CD4-positive, alpha-beta T cell treated with Interleukin-15 for 1 hour (primary cell): ENCODE data around the gene GPBP1.
"Not testable (repeated sequence)": the region's sequence is repeated elsewhere in the genome, so short reads cannot be mapped to it uniquely, and the experiment has no call there.

ENCODE experiments used
- DNase-seq: peaks from one replicate; pipeline ENCODE4 v3.0.0-alpha.2; 2020

GPBP1 gene

DNA sequence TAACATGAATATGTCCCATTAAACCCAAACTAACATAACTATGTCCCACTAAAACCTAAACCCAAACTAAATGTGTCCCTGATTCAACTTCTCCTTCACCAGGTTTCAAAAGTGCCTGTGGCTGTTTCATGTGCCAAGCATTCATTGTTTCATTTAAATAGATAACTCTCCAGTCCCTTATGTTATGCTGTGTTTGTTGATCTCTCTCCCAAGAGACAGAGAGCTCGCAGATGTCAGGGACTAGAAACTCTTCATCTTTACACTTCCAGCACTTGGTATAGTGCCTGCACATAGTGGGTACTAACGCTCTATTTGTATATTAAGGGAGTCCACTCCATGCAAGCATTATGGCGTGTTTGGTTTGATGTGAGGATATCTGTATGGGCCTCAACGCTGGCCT lies 118.0 kb downstream of the GPBP1 start:
- no peak for DNase-seq

GRCh38 chr5:57292336-57292735 lies 118.5 kb downstream of the GPBP1 start:
- DNase-seq = no peak

- DNase-seq = peak; percentile 76
Measured at GRCh38 chr5:57298295-57298984, 124.6 kb downstream of the GPBP1 start.

DNA sequence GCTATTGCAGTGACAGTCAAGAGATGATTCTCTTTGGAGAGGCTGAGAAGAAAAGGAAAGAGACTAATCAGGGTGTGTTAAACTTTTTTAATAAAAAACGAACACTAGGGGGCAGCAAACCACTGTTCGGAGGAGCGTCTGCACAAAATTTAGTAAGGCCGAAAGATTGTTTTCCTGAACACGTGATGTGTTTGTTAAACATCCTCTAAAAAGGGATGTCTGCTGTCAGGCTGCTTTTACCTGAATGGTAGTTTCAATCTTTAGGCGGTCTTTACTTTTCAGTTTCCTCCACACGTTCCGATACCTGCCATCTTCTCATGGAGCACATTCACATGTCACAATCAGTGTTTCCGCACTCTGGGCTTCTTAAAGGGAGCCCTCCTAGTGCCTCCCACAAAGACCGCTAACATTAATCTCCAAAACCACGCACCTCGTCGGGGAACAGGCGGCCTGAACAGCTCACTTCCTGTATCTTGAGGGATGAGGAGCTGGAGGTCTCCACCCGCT lies 125.2 kb downstream of the GPBP1 start:
- DNase-seq = peak; percentile 22

GRCh38 chr5:57299986-57300385 lies 126.1 kb downstream of the GPBP1 start:
- DNase-seq = no peak

DNA sequence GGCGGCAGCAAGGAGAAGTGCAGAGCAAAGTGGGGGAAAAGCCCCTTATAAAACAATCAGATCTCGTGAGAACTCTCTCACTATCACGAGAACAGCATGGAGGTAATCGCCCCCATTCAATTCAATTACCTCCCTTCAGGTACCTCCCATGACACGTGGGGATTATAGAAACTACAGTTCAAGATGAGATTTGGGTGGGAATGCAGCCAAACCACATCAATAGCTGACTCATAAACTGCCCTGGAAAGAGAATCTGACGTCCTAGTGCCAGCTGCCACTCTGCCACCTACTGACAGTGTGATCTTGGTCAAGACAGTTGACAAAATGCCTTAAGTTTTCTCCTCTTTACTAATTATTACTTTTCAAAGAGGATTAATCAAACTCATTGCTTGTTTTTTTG lies 128.3 kb downstream of the GPBP1 start:
- no peak for DNase-seq

DNA sequence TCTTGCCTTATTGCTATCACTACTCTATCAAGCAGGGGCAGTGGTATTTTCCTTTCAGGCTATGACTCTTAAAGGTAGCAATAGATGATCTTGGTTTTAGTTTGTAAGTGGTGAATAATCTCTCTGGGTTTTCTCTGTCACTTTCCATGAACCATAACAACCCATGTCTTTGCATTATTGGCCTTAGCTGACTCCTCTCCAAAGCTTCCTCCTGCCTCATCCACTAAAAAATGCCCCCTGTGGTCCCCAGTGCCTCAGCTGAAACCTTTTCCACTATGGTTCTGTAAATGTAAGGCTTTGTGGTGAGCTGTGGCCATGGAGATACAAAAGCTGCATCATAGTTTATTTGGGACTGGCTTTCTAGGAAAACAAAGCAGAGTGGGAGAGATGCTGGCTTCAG lies 128.8 kb downstream of the GPBP1 start:
- DNase-seq = no peak

GRCh38 chr5:57303985-57304384 lies 130.1 kb downstream of the GPBP1 start:
- no peak for DNase-seq

DNA sequence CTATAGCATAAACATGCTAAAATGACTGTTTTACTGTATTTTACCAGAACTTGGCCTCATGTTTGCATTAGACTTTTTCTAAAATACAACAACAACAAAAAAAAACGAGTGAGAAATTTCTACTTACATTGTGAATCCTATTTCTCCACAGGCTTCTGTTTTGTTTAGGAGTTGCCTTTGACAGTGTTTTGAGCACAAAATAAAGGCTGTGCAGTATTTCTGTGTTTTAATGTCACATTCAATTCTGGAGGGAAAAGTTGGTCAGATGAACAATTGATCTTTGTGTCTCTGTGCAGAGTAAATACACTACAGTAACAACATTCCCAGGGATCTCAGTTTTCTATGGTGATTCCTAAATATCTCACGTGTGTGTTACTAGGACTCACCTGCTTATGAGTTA lies 131.1 kb downstream of the GPBP1 start:
- DNase-seq = no peak

DNA sequence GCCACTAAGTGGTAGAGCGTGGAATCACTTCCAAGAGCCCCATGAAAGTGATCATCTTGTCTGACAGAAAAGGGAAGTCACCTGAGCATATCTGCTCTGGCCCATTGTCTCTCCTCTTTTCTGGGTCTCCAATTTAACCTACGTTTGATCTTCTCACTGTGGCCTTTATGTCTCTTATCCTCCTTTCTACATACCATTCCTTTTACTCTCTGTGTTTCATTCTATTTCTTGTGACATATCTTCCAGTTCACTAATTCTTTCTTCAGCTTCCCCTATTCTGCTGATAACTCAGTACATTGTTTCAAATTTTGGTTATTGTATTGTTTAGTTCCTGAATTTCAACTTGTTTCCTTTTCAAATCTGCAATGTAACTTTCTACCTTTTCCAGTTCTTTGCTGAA lies 132.5 kb downstream of the GPBP1 start:
- no peak for DNase-seq

- DNase-seq = no peak
Measured at GRCh38 chr5:57307516-57307915, 133.7 kb downstream of the GPBP1 start.

- not testable (repeated sequence) for DNase-seq
Measured at GRCh38 chr5:57309022-57309421, 135.2 kb downstream of the GPBP1 start.

DNA sequence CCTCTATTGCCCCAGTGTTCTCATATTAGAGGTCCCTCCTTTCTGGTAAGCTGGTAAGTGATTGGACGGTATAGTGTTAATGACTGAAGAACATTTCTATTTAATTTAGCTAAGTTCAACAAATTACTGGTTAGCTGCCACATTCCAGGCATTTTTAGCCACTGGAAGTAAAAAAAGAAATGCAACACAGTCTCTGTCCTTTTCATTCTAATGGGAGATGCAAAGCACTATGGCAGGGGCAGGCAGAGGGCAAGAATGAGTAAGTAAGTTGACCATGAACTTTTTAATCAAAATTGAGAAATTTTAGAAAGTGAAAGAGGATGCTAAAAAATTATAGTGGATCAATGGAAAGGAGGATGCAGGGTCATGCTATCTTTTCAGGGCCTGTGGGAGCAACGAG lies 137.4 kb downstream of the GPBP1 start:
- DNase-seq = no peak

GRCh38 chr5:57311921-57312735 lies 138.3 kb downstream of the GPBP1 start:
- no peak for DNase-seq

DNA sequence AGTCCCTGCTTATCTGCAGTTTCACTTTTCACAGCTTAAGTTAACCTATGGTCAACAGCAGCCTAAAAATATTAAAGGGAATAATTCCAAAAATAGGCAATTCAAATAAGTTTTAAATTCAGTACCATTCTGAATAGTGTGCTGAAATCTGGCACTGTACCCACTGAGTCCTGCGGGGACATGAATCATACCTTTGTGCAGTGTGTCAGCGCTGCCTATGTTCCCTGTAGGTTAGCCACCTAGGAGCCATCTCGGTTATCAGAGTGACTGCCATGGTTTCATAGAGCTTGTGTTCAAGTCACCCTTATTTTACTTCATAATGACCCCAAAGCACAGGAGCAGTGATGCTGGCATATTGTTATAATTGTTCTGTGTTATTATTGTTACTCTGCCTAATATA lies 139.9 kb downstream of the GPBP1 start:
- DNase-seq = no peak
